Stimulated activated CD8-positive, alpha-beta memory T cell treated with anti-CD3 and anti-CD28 coated beads, Interleukin-7, amount 100 ng/mL, for 48 hours (primary cell): ENCODE results near the gene GABRE.

Experiments used
- DNase-seq, 2 donors: peaks; one replicate each; pipeline ENCODE4 v3.0.0-alpha.2; 2020; ENCODE audit warnings: low read depth in 1 of 2; ENCODE audit errors: extremely low read depth in 1 of 2

The GABRE gene

GRCh38 chrX:151974336-151975227, at the start of gene GABRE:
Gene GABRE (minus strand): TSS chrX:151974676. CDS start chrX:151974625, 51 bp downstream.
- DNase-seq: no peak

GRCh38 chrX:152020888-152021287, 46.4 kb upstream of the GABRE start:
- DNase-seq: no peak

GRCh38 chrX:151999813-152000212, 25.3 kb upstream of the GABRE start:
- DNase-seq: no peak

DNA sequence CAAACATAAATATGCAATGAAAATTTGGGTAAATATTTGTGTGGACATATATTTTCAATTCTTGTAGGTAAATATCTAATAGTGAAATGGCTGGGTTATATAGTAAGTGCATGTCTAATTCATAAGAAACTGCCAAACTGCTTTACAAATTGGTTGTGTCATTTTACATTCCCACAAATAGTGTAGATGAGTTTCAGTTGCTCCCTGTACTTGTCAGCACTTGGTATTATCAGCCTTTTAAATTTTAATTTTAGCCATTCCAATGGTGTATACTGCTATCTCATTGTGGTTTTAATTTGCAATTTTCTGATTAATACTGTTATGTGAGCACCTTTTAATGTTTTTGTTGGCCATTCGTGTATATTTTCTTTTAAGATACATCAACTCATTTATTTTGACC, 23.1 kb upstream of the GABRE start:
- no peak for DNase-seq

DNA sequence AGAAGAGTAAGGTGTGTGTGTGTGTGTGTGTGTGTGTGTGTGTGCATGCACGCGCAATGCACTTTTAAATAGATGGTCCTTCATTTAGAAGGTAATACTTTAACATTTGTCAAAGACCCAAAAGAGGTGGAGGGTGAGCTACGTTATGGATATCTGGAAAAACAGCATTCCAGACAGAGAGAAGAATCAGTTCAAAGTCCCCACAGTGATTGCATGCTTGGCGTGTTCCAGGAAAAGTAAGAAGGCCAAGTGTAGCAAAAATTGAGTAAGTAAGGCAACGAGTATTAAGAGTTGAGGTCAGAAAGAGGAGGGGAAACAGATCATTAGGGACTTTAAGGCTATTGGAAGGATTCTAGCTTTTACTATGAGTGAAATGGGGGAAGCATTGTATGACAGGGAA, 21.9 kb upstream of the GABRE start:
- DNase-seq: no peak

DNA sequence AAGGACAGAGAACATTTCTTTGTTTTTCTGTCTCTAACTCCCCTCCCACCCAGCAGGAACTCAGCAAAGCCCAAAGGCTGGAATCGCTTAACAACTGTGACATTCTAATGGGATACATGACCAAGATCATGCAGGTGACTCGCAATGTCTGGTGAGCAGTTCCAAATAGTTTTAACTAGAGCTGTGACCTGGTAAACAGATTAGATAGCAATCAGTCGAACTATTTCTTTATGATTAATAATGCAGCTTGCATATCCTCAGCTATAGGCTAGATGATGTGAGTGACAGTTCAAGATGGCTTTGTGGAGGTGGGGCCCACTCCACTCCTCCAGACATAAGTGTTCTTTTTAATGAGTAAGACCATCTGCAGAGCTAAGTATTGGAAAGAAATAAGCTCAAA, 20.0 kb upstream of the GABRE start:
- DNase-seq: no peak

- DNase-seq: no peak
These were observed 14.3 kb upstream of the GABRE start for GRCh38 chrX:151988706-151989299.

DNA sequence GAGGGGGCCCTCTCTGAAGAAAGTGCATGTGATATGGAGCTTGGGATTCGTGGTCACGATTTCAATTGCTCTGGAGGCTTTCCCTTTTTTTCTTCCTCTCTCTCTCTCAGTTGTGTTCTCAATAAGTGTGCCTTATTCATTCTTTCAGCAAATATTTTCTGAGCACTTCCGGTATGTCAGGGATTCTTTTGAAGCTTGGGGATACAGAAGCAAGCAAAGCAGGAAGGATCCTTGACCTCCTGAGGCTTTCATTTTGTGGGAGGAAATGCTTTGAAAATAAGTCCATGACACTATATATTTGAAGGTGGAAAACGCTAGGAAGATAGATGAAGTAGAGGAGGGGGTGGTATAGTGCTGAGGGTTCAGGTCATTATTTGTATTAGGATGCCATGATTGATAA, 12.6 kb upstream of the GABRE start:
- no peak for DNase-seq

- DNase-seq: no peak
These were observed 11.5 kb upstream of the GABRE start for GRCh38 chrX:151985955-151986354.

DNA sequence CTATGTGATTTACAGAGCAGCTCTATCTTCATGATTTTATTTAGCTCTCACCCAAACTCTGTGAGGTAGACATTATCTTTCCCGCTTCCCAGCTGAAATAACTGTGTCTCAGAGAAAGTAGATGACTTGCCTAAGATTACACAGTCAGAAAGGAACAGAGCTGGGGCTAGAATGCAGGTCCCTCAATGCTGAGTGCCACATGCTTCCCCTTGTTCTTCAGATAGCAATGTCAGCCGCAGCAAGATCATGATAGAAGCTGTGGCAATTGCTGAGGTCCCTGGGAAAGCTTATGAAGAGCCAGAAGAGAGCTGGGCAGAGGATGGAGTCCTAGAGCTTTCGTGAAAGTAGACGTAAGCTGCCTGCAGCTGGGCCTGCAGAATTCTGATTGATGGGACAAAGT, 11.1 kb upstream of the GABRE start:
- DNase-seq: no peak

GRCh38 chrX:151984902-151985301, 10.4 kb upstream of the GABRE start:
- DNase-seq: no peak

DNA sequence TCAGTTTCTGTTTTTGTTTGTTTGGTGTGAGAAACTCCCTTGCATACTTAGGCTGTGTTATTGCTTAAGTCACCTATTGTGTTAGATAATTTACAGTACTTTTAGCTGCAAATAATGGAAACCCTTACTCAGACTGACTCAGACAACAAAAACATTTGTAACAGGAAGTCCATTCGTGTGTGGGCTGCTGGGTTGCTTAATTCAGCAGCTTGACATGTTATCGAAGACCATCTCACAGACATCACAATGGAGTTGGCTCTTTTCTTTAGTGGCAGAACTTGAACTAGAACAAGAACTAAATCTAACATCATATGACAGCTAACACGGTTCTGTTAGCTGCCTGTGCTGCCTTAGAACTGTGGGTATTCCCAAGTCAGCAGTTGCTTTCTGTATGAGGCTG, 9.9 kb upstream of the GABRE start:
- DNase-seq: no peak

- DNase-seq: no peak
These were observed 8.7 kb upstream of the GABRE start for GRCh38 chrX:151983186-151983585.

GRCh38 chrX:151982222-151982621, 7.7 kb upstream of the GABRE start:
- no peak for DNase-seq

GRCh38 chrX:151981129-151981528, 6.7 kb upstream of the GABRE start:
- no peak for DNase-seq

GRCh38 chrX:151977923-151978322, 3.4 kb upstream of the GABRE start:
- no peak for DNase-seq

DNA sequence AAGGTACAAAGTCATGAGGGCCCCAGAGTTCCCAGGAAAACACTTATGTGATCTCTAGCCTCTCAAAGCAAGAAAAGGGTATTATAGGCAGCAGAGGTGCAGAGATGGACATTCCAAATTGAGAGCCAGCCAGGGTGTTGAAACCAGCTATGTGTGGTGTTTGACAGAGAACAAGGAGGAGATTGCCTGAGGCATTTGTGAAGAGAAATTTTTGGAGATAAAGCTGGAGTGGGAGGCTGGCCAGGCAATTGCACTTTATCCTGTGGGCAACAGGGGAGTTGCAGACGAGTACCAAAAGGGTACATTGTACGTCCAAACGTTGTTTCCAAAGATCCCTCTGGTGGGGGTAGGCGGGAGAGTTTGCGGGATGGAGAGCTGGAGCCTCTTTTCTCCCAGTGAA, 2.5 kb upstream of the GABRE start:
- no peak for DNase-seq

DNA sequence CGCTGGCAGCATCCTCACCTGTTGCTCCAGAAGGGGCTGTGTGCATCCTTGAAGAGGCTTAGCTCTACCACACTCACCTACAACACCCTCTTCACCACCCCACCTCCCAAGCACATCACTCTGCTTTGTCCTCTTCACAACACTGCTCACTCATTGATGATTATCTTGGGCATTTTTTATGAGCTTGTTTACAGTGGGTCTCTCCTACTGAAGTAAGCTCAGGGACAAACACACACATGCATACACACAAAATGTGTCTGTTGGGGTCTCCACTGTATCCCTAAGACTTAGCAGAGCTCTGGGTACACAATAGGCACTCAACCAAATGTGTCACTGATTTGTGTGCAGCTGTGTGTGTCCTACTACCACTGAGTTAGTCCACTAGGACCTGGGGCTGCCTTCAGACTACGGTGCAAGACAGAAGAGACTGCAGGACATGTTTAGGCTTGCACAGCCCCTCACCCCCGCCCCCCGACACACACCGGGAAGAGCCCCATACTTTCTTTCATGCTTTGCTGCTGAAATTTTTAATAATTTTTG, 1.3 kb upstream of the GABRE start:
- no peak for DNase-seq

DNA sequence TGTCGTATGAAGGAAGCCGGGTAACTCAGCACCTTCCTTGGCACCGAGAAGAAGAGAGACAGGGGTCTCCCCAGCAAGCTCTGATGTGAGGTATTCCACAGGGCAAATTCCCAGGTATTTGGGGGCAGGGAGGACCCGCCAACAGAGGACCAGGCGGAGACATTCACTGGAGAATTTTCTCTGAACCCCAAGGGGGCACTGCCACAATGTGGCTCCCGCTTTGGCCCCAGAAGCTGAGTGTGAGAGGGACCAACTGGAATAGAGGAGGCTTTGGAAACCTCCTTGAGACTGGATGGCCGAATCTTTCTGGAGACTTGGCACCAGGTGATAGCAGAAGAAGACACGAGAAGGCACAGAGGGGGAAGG, 735 bp upstream of the GABRE start:
- DNase-seq: no peak

DNA sequence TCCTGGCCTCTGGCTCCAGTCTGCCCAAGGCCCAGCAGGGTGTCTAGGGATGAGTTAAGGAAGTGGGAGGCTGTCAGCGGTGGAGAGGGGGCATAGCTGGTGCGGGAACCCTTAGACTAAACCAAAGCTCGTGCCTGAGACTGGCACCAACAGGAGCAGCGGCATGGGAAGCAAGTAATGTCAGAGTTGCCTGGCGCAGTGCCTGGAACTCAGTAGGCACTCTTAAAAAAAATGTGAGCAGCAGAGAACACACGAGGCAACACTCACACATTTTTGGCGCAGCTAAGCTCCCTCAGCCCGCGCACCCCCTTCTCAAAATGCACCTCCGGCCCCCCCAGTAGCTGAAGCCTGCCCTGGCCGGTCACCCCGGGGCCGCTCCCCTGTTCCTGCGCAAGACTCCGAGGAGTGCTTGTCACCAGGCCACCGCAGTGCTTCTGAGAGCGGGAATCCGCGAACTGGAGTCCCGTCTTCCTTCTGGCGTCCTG, 583 bp downstream of the GABRE start:
- no peak for DNase-seq

GRCh38 chrX:151973060-151973661, 1.3 kb downstream of the GABRE start:
- DNase-seq: no peak

DNA sequence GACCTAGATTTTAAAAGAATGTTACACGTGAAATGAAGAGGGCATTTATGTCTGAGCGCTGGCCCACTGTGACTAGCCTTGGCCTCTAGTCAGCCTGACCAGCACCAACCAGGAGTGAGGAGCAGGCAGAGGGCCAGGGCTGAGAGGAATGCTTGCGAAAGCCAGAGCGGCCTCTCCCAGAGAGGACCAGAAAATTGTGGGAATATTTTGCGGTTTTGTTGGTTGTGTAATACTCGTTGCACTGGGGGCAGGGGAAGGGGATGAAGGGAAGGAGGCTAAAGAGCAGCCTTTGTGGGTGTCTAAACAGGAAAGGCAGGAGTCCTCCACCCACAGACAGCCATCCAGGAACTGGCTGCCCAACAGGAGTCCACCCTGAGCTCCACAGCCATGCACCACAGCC, 3.8 kb downstream of the GABRE start:
- DNase-seq: no peak
